ENCODE measurements around the gene BTBD6.
"Not testable (repeated sequence)": the region's sequence is repeated elsewhere in the genome, so short reads cannot be mapped to it uniquely, and the experiment has no call there.

Gene BTBD6

GRCh38 chr14:105294142-105294597, 45.8 kb downstream of the BTBD6 start:
- peak; percentile 44 for DNase-seq (ENCODE audit: low read depth)

GRCh38 chr14:105297311-105297710, 49.0 kb downstream of the BTBD6 start:
- not testable (repeated sequence) for DNase-seq (ENCODE audit: low read depth)

GRCh38 chr14:105299654-105300541, 51.6 kb downstream of the BTBD6 start:
- peak; percentile 14 for DNase-seq (ENCODE audit: low read depth)

Data from fibroblast of gingiva (primary cell).